ENCODE measurements around the gene ABLIM3. TPM values are rescaled to one million over a fixed set of nuclear protein-coding genes. Genes with fewer than 3 reads are reported as not detected.

Gene ABLIM3
- total RNA-seq, 1 experiment from 2014 or later: not detected

GRCh38 chr5:149265068-149265465 lies 123.8 kb downstream of the ABLIM3 start:
- H3K27me3 Mint-ChIP-seq (ENCODE audit: insufficient read depth, unreplicated experiment): peaks cover 9% of the 10 kb centered on the region
- POLR2A ChIA-PET: no interaction called here
- DNase-seq: no peak
- intact Hi-C loops (cut with micrococcal nuclease; ENCODE audit: unreplicated experiment): no loop called here
- no peaks in the 10 kb centered on the region for H3K36me3 Mint-ChIP-seq (ENCODE audit: insufficient read depth, unreplicated experiment)
- H3K27me3 ChIP-seq (replicated peaks; ENCODE audit: control insufficient read depth, insufficient read depth, low read length): peaks cover 2% of the 10 kb centered on the region; the same call in 1 of the 2 replicates
- no peaks in the 10 kb centered on the region for H3K4me1 Mint-ChIP-seq (ENCODE audit: low read depth, unreplicated experiment)
- no peaks in the 10 kb centered on the region for H3K36me3 ChIP-seq (ENCODE audit: control insufficient read depth, insufficient read depth, low read length)
- no peak overlapping the region for H3K4me3 ChIP-seq (ENCODE audit: low read depth, low read length)
- no peak for TF ChIP-seq CTCF (IDR thresholded peaks at IDR 0.05; ENCODE audit: insufficient read depth in 1 of 2, low read depth in 1 of 2, low read length in 1 of 2, severe bottlenecking in 1 of 2, unreplicated experiment in 1 of 2)
- H3K4me1 ChIP-seq: no peaks in the 10 kb centered on the region
- no peaks in the 10 kb centered on the region for H3K9me3 Mint-ChIP-seq (ENCODE audit: unreplicated experiment)
- CTCF ChIA-PET: interaction anchor here (0.6 to 1.5 kb wide), 10 partner anchors 73 to 1479 kb away, joined by 3 to 8 read pairs (median 3); partner anchors contain the start of gene ABLIM3
- peaks cover 8% of the 10 kb centered on the region for H3K9me3 ChIP-seq
- no peak overlapping the region for H3K4me3 Mint-ChIP-seq (ENCODE audit: unreplicated experiment)
- BruUV-seq (replicated peaks): no TSS peak
- no peak overlapping the region for H3K27ac Mint-ChIP-seq (ENCODE audit: unreplicated experiment)

- no TSS peak for BruUV-seq (replicated peaks)
- H3K4me1 Mint-ChIP-seq (ENCODE audit: low read depth, unreplicated experiment): no peaks in the 10 kb centered on the region
- Histone ChIP-seq H3K9me3 (peaks cover 8% of the 10 kb centered on the region), H3K27me3 (replicated peaks; ENCODE audit: control insufficient read depth, insufficient read depth, low read length) (peaks cover 2% of the 10 kb centered on the region; the same call in 1 of the 2 replicates), H3K4me1 (no peaks in the 10 kb centered on the region), H3K36me3 (ENCODE audit: control insufficient read depth, insufficient read depth, low read length) (no peaks in the 10 kb centered on the region), H3K4me3 (ENCODE audit: low read depth, low read length) (no peak overlapping the region)
- no peaks in the 10 kb centered on the region for H3K9me3 Mint-ChIP-seq (ENCODE audit: unreplicated experiment)
- peaks cover 8% of the 10 kb centered on the region for H3K27me3 Mint-ChIP-seq (ENCODE audit: insufficient read depth, unreplicated experiment)
- no peak overlapping the region for H3K4me3 Mint-ChIP-seq (ENCODE audit: unreplicated experiment)
- DNase-seq: no peak
- intact Hi-C loops (cut with micrococcal nuclease; ENCODE audit: unreplicated experiment): no loop called here
- CTCF ChIA-PET: interaction anchor here (0.6 to 1.5 kb wide), 6 partner anchors 73 to 292 kb away, joined by 3 to 7 read pairs (median 3); partner anchors contain the start of gene ABLIM3
- POLR2A ChIA-PET: no interaction called here
- peak in 1 of 2 experiments; percentile 28 for TF ChIP-seq CTCF (IDR thresholded peaks at IDR 0.05; ENCODE audit: insufficient read depth in 1 of 2, low read depth in 1 of 2, low read length in 1 of 2, severe bottlenecking in 1 of 2, unreplicated experiment in 1 of 2)
- no peak overlapping the region for H3K27ac Mint-ChIP-seq (ENCODE audit: unreplicated experiment)
- H3K36me3 Mint-ChIP-seq (ENCODE audit: insufficient read depth, unreplicated experiment): no peaks in the 10 kb centered on the region
Observed at GRCh38 chr5:149265597-149265996, 124.3 kb downstream of the ABLIM3 start.

- no peak for TF ChIP-seq CTCF (IDR thresholded peaks at IDR 0.05; ENCODE audit: insufficient read depth in 1 of 2, low read depth in 1 of 2, low read length in 1 of 2, severe bottlenecking in 1 of 2, unreplicated experiment in 1 of 2)
- Mint-ChIP-seq H3K27ac (ENCODE audit: unreplicated experiment) (no peak overlapping the region), H3K4me1 (ENCODE audit: low read depth, unreplicated experiment) (peaks cover 7% of the 10 kb centered on the region), H3K36me3 (ENCODE audit: insufficient read depth, unreplicated experiment) (peaks cover 8% of the 10 kb centered on the region), H3K4me3 (ENCODE audit: unreplicated experiment) (no peak overlapping the region), H3K27me3 (ENCODE audit: insufficient read depth, unreplicated experiment) (peaks cover 9% of the 10 kb centered on the region), H3K9me3 (ENCODE audit: unreplicated experiment) (no peaks in the 10 kb centered on the region)
- ChIA-PET POLR2A (no interaction called here), CTCF (no interaction called here)
- intact Hi-C loops (cut with micrococcal nuclease; ENCODE audit: unreplicated experiment): no loop called here
- no peaks in the 10 kb centered on the region for H3K27me3 ChIP-seq (replicated peaks; ENCODE audit: control insufficient read depth, insufficient read depth, low read length)
- H3K36me3 ChIP-seq (ENCODE audit: control insufficient read depth, insufficient read depth, low read length): no peaks in the 10 kb centered on the region
- no TSS peak for BruUV-seq (replicated peaks)
- peaks cover 8% of the 10 kb centered on the region for H3K9me3 ChIP-seq
- H3K4me1 ChIP-seq: 0 out of 2 replicates have a peak, but pooled peaks cover 4% of the 10 kb centered on the region
- DNase-seq: no peak
- H3K4me3 ChIP-seq (ENCODE audit: low read depth, low read length): no peak overlapping the region
Observed at GRCh38 chr5:149267241-149267973, 126.1 kb downstream of the ABLIM3 start.

Measured in Caco-2 (cell line).